ENCODE results near the gene SLC25A41. TPM values are rescaled to one million over a fixed set of nuclear protein-coding genes. Genes with fewer than 3 reads are reported as not detected.

Gene SLC25A41
- total and polyA plus RNA-seq, 2 donors (not counting 1 experiment from before 2014, with no cell fraction given) = 0.30 to 0.48 TPM

DNA sequence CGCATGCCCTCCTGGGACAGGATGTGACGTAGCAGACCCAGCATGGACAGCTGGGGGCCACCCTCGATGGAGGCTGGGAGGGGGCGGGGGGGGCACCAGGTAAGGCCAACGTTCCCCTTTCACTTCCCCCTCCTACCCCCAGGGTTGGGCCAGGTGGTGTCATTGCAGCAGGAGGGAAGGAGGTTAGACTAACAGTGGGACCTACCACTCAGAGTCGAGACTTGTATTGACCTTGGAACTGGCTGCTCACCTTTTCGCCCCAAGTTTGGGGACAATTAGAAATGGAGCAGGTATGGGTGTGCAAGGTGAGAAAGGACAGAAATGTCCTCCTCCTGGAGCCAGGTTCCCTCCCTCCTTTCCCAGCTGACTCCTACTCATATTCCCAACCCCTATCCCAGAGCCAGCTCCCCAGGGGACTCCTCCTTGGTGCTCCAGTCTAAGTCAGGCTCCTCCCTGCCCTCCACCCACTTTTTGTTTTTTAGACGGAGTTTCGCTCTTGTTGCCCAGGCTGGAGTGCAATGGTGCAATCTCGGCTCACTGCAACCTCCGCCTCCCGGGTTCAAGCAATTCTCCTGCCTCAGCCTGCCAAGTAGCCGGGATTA, 8.6 kb upstream of the SLC25A41 start:
- no peak for TF ChIP-seq EZH2 (IDR thresholded peaks at IDR 0.05; ENCODE audit: borderline replicate concordance, insufficient read depth, low read depth, low read length, poor library complexity, severe bottlenecking)
- TF ChIP-seq, protein P1, sequence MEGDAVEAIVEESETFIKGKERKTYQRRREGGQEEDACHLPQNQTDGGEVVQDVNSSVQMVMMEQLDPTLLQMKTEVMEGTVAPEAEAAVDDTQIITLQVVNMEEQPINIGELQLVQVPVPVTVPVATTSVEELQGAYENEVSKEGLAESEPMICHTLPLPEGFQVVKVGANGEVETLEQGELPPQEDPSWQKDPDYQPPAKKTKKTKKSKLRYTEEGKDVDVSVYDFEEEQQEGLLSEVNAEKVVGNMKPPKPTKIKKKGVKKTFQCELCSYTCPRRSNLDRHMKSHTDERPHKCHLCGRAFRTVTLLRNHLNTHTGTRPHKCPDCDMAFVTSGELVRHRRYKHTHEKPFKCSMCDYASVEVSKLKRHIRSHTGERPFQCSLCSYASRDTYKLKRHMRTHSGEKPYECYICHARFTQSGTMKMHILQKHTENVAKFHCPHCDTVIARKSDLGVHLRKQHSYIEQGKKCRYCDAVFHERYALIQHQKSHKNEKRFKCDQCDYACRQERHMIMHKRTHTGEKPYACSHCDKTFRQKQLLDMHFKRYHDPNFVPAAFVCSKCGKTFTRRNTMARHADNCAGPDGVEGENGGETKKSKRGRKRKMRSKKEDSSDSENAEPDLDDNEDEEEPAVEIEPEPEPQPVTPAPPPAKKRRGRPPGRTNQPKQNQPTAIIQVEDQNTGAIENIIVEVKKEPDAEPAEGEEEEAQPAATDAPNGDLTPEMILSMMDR (IDR thresholded peaks at IDR 0.05) = no peak
- Histone ChIP-seq H3K9me3 (ENCODE audit: control extremely low read depth in 1 of 3, control insufficient read depth in 2 of 3, insufficient read depth in 1 of 3, low read length in 2 of 3) (peaks cover 0 to 12% (median 0%) of the 10 kb centered on the region in 3 donors), H3K9ac (ENCODE audit: low read length) (no peak overlapping the region), H3K4me1 (ENCODE audit: control insufficient read depth in 2 of 2, insufficient read depth in 2 of 2, low read length in 2 of 2) (no peaks in the 10 kb centered on the region), H3K4me2 (replicated peaks; ENCODE audit: low read depth, low read length, poor library complexity, severe bottlenecking) (no peak overlapping the region), H3K27me3 (replicated peaks in 1 of 4; ENCODE audit: control extremely low read depth in 1 of 4, control insufficient read depth in 3 of 4, insufficient read depth in 4 of 4, low read length in 3 of 4) (no peaks in the 10 kb centered on the region), H2AFZ (ENCODE audit: insufficient read depth, low read depth, low read length, poor library complexity, severe bottlenecking) (no peak overlapping the region), H3K36me3 (replicated peaks in 1 of 2; ENCODE audit: control extremely low read depth in 1 of 2, control insufficient read depth in 1 of 2, extremely low read depth in 1 of 2, insufficient read depth in 2 of 2, low read length in 1 of 2) (no peaks in the 10 kb centered on the region), H3K4me3 (ENCODE audit: control extremely low read depth in 1 of 5, extremely low read depth in 1 of 5, insufficient read depth in 1 of 5, low read depth in 2 of 5, low read length in 4 of 5) (no peak overlapping the region), H3K27ac (ENCODE audit: low read length in 2 of 2) (no peak overlapping the region), H3K79me2 (ENCODE audit: control insufficient read depth, insufficient read depth, low read length) (no peaks in the 10 kb centered on the region), H4K20me1 (ENCODE audit: control insufficient read depth, insufficient read depth, low read length, poor library complexity, severe bottlenecking) (no peaks in the 10 kb centered on the region)
- CTCF ChIA-PET = no interaction called here
- ATAC-seq (ENCODE audit: low read depth) (no peak), DNase-seq (no peak)
- intact Hi-C loops (cut with micrococcal nuclease) = no loop called here
- Mint-ChIP-seq H3K27me3 (no peaks in the 10 kb centered on the region), H3K27ac (no peak overlapping the region), H3K4me1 (no peaks in the 10 kb centered on the region), H3K9me3 (ENCODE audit: insufficient read depth) (no peaks in the 10 kb centered on the region), H3K4me3 (no peak overlapping the region)
- POLR2A ChIA-PET = no interaction called here
- WGBS (ENCODE audit: insufficient coverage) = 95% methylated on average over 6 of the region's 13 CpGs

DNA sequence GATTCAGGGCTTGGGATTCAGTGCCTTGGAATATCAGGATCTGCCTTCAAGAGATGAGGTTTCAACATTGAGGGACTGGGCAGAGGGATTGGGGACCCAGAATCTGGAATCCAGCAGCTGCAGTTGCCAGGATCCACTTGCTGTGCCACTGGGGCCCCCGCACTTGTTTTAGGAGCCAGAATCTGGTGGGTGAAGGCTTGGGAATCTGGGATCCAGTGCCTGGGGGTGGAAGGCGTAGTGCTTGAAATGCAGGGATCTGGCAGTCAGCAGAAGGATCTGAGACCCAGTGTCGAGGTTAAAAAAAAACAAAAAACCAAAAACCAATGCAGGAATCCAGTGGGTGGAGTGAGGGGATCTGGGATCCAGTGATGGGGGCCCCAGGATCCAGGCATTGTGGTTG, 7.3 kb upstream of the SLC25A41 start:
- ChIA-PET POLR2A (interaction anchor here (0.6 kb wide), 1 partner anchor 30 kb away, joined by 6 read pairs; no protein-coding TSS in a partner anchor), CTCF (no interaction called here)
- no peak overlapping the region for H3K4me3 Mint-ChIP-seq
- DNase-seq = no peak
- no peaks in the 10 kb centered on the region for H3K4me1 Mint-ChIP-seq
- Histone ChIP-seq H2AFZ (ENCODE audit: insufficient read depth, low read depth, low read length, poor library complexity, severe bottlenecking) (no peak overlapping the region), H3K9ac (ENCODE audit: low read length) (no peak overlapping the region), H3K79me2 (ENCODE audit: control insufficient read depth, insufficient read depth, low read length) (no peaks in the 10 kb centered on the region), H3K4me2 (replicated peaks; ENCODE audit: low read depth, low read length, poor library complexity, severe bottlenecking) (no peak overlapping the region), H3K4me3 (ENCODE audit: control extremely low read depth in 1 of 5, extremely low read depth in 1 of 5, insufficient read depth in 1 of 5, low read depth in 2 of 5, low read length in 4 of 5) (no peak overlapping the region), H3K27ac (ENCODE audit: low read length in 2 of 2) (no peak overlapping the region), H4K20me1 (ENCODE audit: control insufficient read depth, insufficient read depth, low read length, poor library complexity, severe bottlenecking) (no peaks in the 10 kb centered on the region), H3K36me3 (replicated peaks in 1 of 2; ENCODE audit: control extremely low read depth in 1 of 2, control insufficient read depth in 1 of 2, extremely low read depth in 1 of 2, insufficient read depth in 2 of 2, low read length in 1 of 2) (no peaks in the 10 kb centered on the region), H3K4me1 (ENCODE audit: control insufficient read depth in 2 of 2, insufficient read depth in 2 of 2, low read length in 2 of 2) (no peaks in the 10 kb centered on the region), H3K27me3 (replicated peaks in 1 of 4; ENCODE audit: control extremely low read depth in 1 of 4, control insufficient read depth in 3 of 4, insufficient read depth in 4 of 4, low read length in 3 of 4) (no peaks in the 10 kb centered on the region), H3K9me3 (ENCODE audit: control extremely low read depth in 1 of 3, control insufficient read depth in 2 of 3, insufficient read depth in 1 of 3, low read length in 2 of 3) (peaks cover 0 to 6% (median 0%) of the 10 kb centered on the region in 3 donors)
- WGBS (ENCODE audit: insufficient coverage) = 94% methylated on average over 3 of the region's 3 CpGs
- intact Hi-C loops (cut with micrococcal nuclease) = no loop called here
- no peak overlapping the region for H3K27ac Mint-ChIP-seq
- H3K27me3 Mint-ChIP-seq = no peaks in the 10 kb centered on the region
- H3K9me3 Mint-ChIP-seq (ENCODE audit: insufficient read depth) = no peaks in the 10 kb centered on the region
- TF ChIP-seq, protein P1 (IDR thresholded peaks at IDR 0.05) = no peak
- no peak for TF ChIP-seq EZH2 (IDR thresholded peaks at IDR 0.05; ENCODE audit: borderline replicate concordance, insufficient read depth, low read depth, low read length, poor library complexity, severe bottlenecking)
- no peak for ATAC-seq (ENCODE audit: low read depth)

All from B cell (primary cell).